NT2/D1 (cell line): Measurements from ENCODE around the gene FLOT1.

Experiments used
- SUZ12 ChIP-seq: IDR thresholded peaks from 2 replicates; pipeline ENCODE4 v1.6.1; 2011; ENCODE audit not compliant: insufficient read length, insufficient read depth; ENCODE audit errors: extremely low read depth
- YY1 ChIP-seq: IDR thresholded peaks from 2 replicates; pipeline ENCODE4 v1.6.1; 2011; ENCODE audit not compliant: insufficient read length, insufficient read depth
- ZNF274 ChIP-seq: IDR thresholded peaks from 2 replicates; pipeline ENCODE4 v1.6.1; 2011; ENCODE audit warnings: mild to moderate bottlenecking, low read depth, low read length

DNA sequence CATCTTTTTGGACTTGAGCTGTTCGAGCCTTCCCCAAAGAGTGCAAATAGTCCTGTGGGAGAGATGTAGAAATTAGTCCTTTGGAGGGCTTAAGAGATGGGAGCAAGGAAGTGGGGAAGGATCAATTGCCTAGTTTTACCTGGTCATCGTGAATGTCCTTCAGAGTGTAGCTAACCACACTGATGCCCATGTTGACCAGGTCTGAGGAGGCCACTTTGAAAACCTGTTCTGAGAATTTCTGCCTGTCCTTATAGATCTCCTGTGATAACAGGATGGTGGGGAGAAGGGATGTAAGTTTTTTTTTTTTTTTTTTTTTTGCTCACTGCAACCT lies 2.0 kb downstream of the FLOT1 start:
- no peak for TF ChIP-seq YY1
- no peak for TF ChIP-seq ZNF274
- no peak for TF ChIP-seq SUZ12
